Smooth muscle cell (in vitro differentiated cells): ENCODE data around the gene PIEZO1. TPM values are rescaled to one million over a fixed set of nuclear protein-coding genes. Genes with fewer than 3 reads are reported as not detected.

Experiments used
- DNase-seq: peaks from one replicate; lab custom pipeline; 2025; ENCODE audit not compliant: unreplicated experiment; lab: John Stamatoyannopoulos, UW
- H2AFZ ChIP-seq: fragments of 200-600 bp; sonication (generic); 2 replicates; pipeline ENCODE4 v1.6.0; 2016; ENCODE audit warnings: antibody characterized with exemption, low read depth, mild to moderate bottlenecking
- H3F3A ChIP-seq: fragments of 200-600 bp; sonication (generic); 2 replicates; pipeline ENCODE4 v1.6.0; 2017; ENCODE audit warnings: antibody characterized with exemption, low read depth
- H3K27ac ChIP-seq: fragments of 200-600 bp; sonication (generic); 2 replicates; pipeline ENCODE4 v1.5.1; 2016; ENCODE audit warnings: low read depth, mild to moderate bottlenecking
- H3K27me3 ChIP-seq: fragments of 200-600 bp; sonication (generic); 2 replicates; pipeline ENCODE4 v1.6.1; 2016; ENCODE audit warnings: low read depth, mild to moderate bottlenecking
- H3K36me3 ChIP-seq: fragments of 200-600 bp; sonication (generic); 2 replicates; pipeline ENCODE4 v1.5.1; 2016; ENCODE audit warnings: low read depth
- H3K4me1 ChIP-seq: fragments of 200-600 bp; sonication (generic); 2 replicates; pipeline ENCODE4 v1.5.1; 2016; ENCODE audit warnings: low read depth
- H3K4me2 ChIP-seq: fragments of 200-600 bp; sonication (generic); 2 replicates; pipeline ENCODE4 v1.6.0; 2016; ENCODE audit warnings: mild to moderate bottlenecking
- H3K4me3 ChIP-seq: fragments of 200-600 bp; sonication (generic); 2 replicates; pipeline ENCODE4 v1.5.1; 2016; ENCODE audit warnings: mild to moderate bottlenecking
- H3K79me2 ChIP-seq: fragments of 200-600 bp; sonication (generic); 2 replicates; pipeline ENCODE4 v1.6.0; 2016; ENCODE audit warnings: low read depth, mild to moderate bottlenecking
- H3K9ac ChIP-seq: fragments of 200-600 bp; sonication (generic); 2 replicates; pipeline ENCODE4 v1.6.0; 2016; ENCODE audit warnings: low read depth
- H3K9me3 ChIP-seq: fragments of 200-600 bp; sonication (generic); replicated peaks from 2 replicates; pipeline ENCODE4 v1.5.1; 2016; ENCODE audit warnings: low read depth
- H4K20me1 ChIP-seq: fragments of 200-600 bp; sonication (generic); 2 replicates; pipeline ENCODE4 v1.6.0; 2016; ENCODE audit warnings: low read depth
- CTCF ChIP-seq: fragments of 200-600 bp; sonication (generic); IDR thresholded peaks from 2 replicates; pipeline ENCODE4 v1.5.1; 2017; ENCODE audit warnings: borderline replicate concordance, mild to moderate bottlenecking, antibody characterized with exemption; ENCODE audit not compliant: insufficient read depth, poor library complexity, severe bottlenecking
- WGBS: methylation state at CpG from one replicate; pipeline ENCODE4 v1.1.7; 2016; ENCODE audit warnings: low lambda C conversion rate; 5-methylcytosine and 5-hydroxymethylcytosine counted together
- polyA plus RNA-seq: library from polyadenylated mRNA; unstranded; fragments of >200 nt; fragmentation: Nextera tagmentation; extraction: Ambion mirVana; gene quantifications from 2 replicates; pipeline ENCODE4 v1.2.1, GENCODE V29; 2016
- total RNA-seq: library from RNA; depleted of rRNA; stranded (reverse); fragments of >200 nt; gene quantifications from 2 replicates; pipeline ENCODE4 v1.2.3, GENCODE V29; 2014

The PIEZO1 gene
- total and polyA plus RNA-seq, 2 experiments from 2014 or later, result 62.1 to 70.9 TPM

GRCh38 chr16:88747588-88748301 lies 37.3 kb downstream of the PIEZO1 start:
- Histone ChIP-seq H3K4me2 (no peak overlapping the region), H2AFZ (no peak overlapping the region), H3K27ac (no peak overlapping the region), H3F3A (no peaks in the 10 kb centered on the region), H4K20me1 (peaks cover 96% of the 10 kb centered on the region), H3K9ac (no peak overlapping the region), H3K27me3 (no peaks in the 10 kb centered on the region), H3K4me1 (peaks cover 5% of the 10 kb centered on the region), H3K79me2 (peaks cover 30% of the 10 kb centered on the region), H3K9me3 (no peaks in the 10 kb centered on the region), H3K4me3 (no peak overlapping the region), H3K36me3 (no peaks in the 10 kb centered on the region)
- WGBS, result 94% methylated on average over 23 of the region's 26 CpGs
- DNase-seq, result no peak
- TF ChIP-seq CTCF, result no peak

- no peak overlapping the region for H3K4me2 ChIP-seq
- H3K36me3 ChIP-seq, result no peaks in the 10 kb centered on the region
- no peaks in the 10 kb centered on the region for H3K27me3 ChIP-seq
- no peak for DNase-seq
- H3F3A ChIP-seq, result no peaks in the 10 kb centered on the region
- no peak overlapping the region for H3K27ac ChIP-seq
- no peak overlapping the region for H3K4me3 ChIP-seq
- peaks cover 93% of the 10 kb centered on the region for H4K20me1 ChIP-seq
- H3K79me2 ChIP-seq, result peaks cover 21% of the 10 kb centered on the region
- peaks cover 5% of the 10 kb centered on the region for H3K4me1 ChIP-seq
- no peak overlapping the region for H2AFZ ChIP-seq
- WGBS, result 78% methylated on average over 17 of the region's 17 CpGs
- H3K9me3 ChIP-seq, result no peaks in the 10 kb centered on the region
- TF ChIP-seq CTCF, result no peak
- no peak overlapping the region for H3K9ac ChIP-seq
These were observed 38.5 kb downstream of the PIEZO1 start for GRCh38 chr16:88746506-88746905.

- H3K79me2 ChIP-seq, result peaks cover 9% of the 10 kb centered on the region
These were observed 40.2 kb downstream of the PIEZO1 start for GRCh38 chr16:88744577-88745521.

More at GRCh38 chr16:88744577-88745521, 40.2 kb downstream of the PIEZO1 start:
- TF ChIP-seq CTCF, result no peak
- Histone ChIP-seq H3K9ac (no peak overlapping the region), H4K20me1 (peaks cover 79% of the 10 kb centered on the region), H3K27ac (no peak overlapping the region), H3F3A (no peaks in the 10 kb centered on the region), H3K9me3 (no peaks in the 10 kb centered on the region), H3K4me3 (no peak overlapping the region), H3K4me2 (no peak overlapping the region), H3K27me3 (no peaks in the 10 kb centered on the region), H3K36me3 (no peaks in the 10 kb centered on the region), H2AFZ (no peak overlapping the region), H3K4me1 (peaks cover 5% of the 10 kb centered on the region)
- WGBS, result 86% methylated on average over 33 of the region's 39 CpGs
- DNase-seq, result no peak
